ENCODE data around the gene THUMPD3.

THUMPD3 gene

GRCh38 chr3:9415485-9416138 is 52.8 kb downstream of the THUMPD3 start:
- no peak for DNase-seq (ENCODE audit: extremely low read depth in 1 of 2, low read depth in 1 of 2)

- DNase-seq (ENCODE audit: extremely low read depth in 1 of 2, low read depth in 1 of 2) = no peak
These were observed 53.4 kb downstream of the THUMPD3 start for GRCh38 chr3:9416139-9416780.

GRCh38 chr3:9420850-9421549 is 58.1 kb downstream of the THUMPD3 start:
- DNase-seq (ENCODE audit: extremely low read depth in 1 of 2, low read depth in 1 of 2) = no peak

DNA sequence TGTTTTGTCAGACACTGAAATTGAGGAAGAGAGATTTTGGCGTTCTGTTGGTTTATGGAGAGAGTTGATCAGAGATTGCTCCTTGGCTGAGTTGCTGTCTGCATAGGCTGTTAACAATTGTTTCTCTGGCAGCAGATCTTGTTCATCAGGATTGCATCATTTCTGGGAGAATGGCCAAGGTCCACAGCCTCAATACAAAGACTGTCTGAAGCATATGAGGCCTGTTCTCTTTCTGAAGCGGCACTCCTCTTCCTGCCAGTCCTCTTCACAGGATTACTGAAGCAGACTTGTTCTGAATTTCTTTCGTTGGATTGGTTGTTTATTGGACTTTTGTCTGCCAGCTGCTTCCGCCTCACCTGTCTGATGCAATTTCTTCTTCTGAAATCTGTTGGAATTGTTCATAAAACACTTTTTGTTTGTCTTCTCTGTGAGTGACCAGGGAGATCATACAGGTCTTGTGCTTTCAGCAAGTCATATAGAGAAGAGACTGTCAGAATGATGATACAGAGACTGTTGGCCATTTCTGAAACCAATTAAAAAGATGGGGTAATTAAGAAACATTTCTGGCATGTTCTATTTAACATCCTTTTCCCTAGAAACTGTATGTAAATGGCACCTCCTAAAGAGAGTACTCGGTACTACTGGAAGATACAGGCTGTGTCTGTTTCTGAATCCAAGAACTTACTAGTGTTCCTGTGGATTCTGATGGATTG is 60.0 kb downstream of the THUMPD3 start:
- DNase-seq (ENCODE audit: extremely low read depth in 1 of 2, low read depth in 1 of 2) = no peak

DNA sequence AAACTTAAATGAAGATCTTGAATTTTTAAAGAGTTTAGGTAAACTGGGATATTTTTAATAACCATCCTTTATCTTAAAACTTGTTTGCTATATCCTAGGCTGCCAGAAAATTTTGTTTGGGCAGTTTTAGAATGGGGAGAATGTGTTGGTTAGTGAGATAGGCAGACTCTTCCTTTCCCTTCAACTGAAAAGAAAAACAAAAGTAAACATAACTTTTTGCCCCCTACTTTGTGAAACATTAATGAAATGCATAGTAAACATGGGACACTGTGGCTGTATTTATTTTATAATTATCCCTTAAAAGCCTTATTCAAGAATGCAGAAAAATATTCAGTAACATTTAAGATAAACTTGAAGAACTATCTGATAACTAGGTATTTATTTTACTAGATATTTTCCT is 65.6 kb downstream of the THUMPD3 start:
- DNase-seq (ENCODE audit: extremely low read depth in 1 of 2, low read depth in 1 of 2) = no peak

GRCh38 chr3:9430733-9431132 is 67.9 kb downstream of the THUMPD3 start:
- DNase-seq (ENCODE audit: extremely low read depth in 1 of 2, low read depth in 1 of 2) = no peak

GRCh38 chr3:9433627-9434521 is 71.0 kb downstream of the THUMPD3 start:
- DNase-seq (ENCODE audit: extremely low read depth in 1 of 2, low read depth in 1 of 2) = no peak

GRCh38 chr3:9435316-9435715 is 72.5 kb downstream of the THUMPD3 start:
- no peak for DNase-seq (ENCODE audit: extremely low read depth in 1 of 2, low read depth in 1 of 2)
